AG04450 (cell line): ENCODE data around the gene RAB8A. TPM values are rescaled to one million over a fixed set of nuclear protein-coding genes. Genes with fewer than 3 reads are reported as not detected.

Source experiments
- CTCF ChIA-PET: fragments of 300-600, 350-600 bp; formaldehyde crosslinking; extraction: SDS; loops from one replicate; lab custom pipeline; 2022; ENCODE audit warnings: antibody characterized with exemption, inconsistent platforms; lab: Charles Lee
- POLR2A ChIA-PET: fragments of 350-600 bp; formaldehyde crosslinking; extraction: SDS; loops from one replicate; lab custom pipeline; 2021; ENCODE audit warnings: antibody characterized with exemption, inconsistent platforms; lab: Yijun Ruan, JAX
- DNase-seq: peaks from one replicate; pipeline ENCODE4 v3.0.0-alpha.2; 2011; ENCODE audit warnings: low read depth, low spot score
- H3K27ac ChIP-seq: one replicate; pipeline ENCODE4 v1.5.1; 2012; ENCODE audit warnings: low read depth, low read length, control low read depth
- H3K27me3 ChIP-seq: one replicate; pipeline ENCODE4 v1.6.0; 2012; ENCODE audit warnings: low read length; ENCODE audit not compliant: control insufficient read depth, insufficient read depth
- H3K4me3 ChIP-seq: 2 replicates; pipeline ENCODE4 v1.5.1; 2011; ENCODE audit warnings: mild to moderate bottlenecking, low read depth, low read length, control low read depth
- H3K9me3 ChIP-seq: 2 replicates; pipeline ENCODE4 v1.5.1; 2012; ENCODE audit warnings: low read length; ENCODE audit not compliant: control insufficient read depth, insufficient read depth
- CTCF ChIP-seq: IDR thresholded peaks from 2 replicates; pipeline ENCODE4 v1.5.1; 2011; ENCODE audit warnings: low read depth, low read length, control low read depth, inconsistent platforms
- polyA plus RNA-seq: library from polyadenylated mRNA; depleted of rRNA; stranded (reverse); fragments of >200 nt; gene quantifications from 2 replicates; pipeline ENCODE4 v1.2.3, GENCODE V29; 2011

Gene RAB8A
- polyA plus RNA-seq, 1 experiment: 109 TPM

GRCh38 chr19:16164222-16164890 is 52.7 kb downstream of the RAB8A start:
- no peak for TF ChIP-seq CTCF

DNA sequence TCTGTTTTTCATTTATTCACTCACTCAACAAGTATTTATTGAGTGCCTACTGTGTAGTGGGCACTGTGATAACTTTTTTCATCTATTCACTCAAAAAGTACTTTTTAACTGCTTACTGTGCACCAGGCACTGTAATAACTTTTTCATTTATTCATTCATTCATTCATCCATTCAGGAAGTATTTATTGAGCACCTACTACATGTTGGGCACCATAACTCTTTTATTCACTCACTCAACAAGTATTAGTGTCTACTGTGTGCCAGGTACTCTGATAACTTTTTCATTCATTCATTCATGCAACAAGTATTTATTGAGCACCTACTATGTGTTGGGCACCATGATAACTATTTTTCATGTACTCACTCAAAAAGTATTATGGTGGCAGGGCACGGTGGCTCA is 54.7 kb downstream of the RAB8A start:
- Histone ChIP-seq H3K9me3 (peaks cover 4% of the 10 kb centered on the region; the same call in 1 of the 2 replicates), H3K4me3 (no peak overlapping the region), H3K27ac (no peak overlapping the region), H3K27me3 (peaks cover 2% of the 10 kb centered on the region)
- POLR2A ChIA-PET: no interaction called here
- DNase-seq: no peak
- TF ChIP-seq CTCF: no peak
- CTCF ChIA-PET: no interaction called here

More at GRCh38 chr19:16164222-16164890, 52.7 kb downstream of the RAB8A start:
- POLR2A ChIA-PET: no interaction called here
- Histone ChIP-seq H3K9me3 (peaks cover 4% of the 10 kb centered on the region; the same call in 1 of the 2 replicates), H3K27ac (no peak overlapping the region), H3K4me3 (no peak overlapping the region), H3K27me3 (no peaks in the 10 kb centered on the region)
- DNase-seq: no peak
- CTCF ChIA-PET: no interaction called here

- no peak for TF ChIP-seq CTCF
- ChIA-PET CTCF (no interaction called here), POLR2A (no interaction called here)
- H3K27me3 ChIP-seq: peaks cover 2% of the 10 kb centered on the region
- no peak overlapping the region for H3K4me3 ChIP-seq
- H3K27ac ChIP-seq: no peak overlapping the region
- peaks cover 4% of the 10 kb centered on the region; the same call in 1 of the 2 replicates for H3K9me3 ChIP-seq
- no peak for DNase-seq
These were observed 55.4 kb downstream of the RAB8A start for GRCh38 chr19:16167055-16167454.

DNA sequence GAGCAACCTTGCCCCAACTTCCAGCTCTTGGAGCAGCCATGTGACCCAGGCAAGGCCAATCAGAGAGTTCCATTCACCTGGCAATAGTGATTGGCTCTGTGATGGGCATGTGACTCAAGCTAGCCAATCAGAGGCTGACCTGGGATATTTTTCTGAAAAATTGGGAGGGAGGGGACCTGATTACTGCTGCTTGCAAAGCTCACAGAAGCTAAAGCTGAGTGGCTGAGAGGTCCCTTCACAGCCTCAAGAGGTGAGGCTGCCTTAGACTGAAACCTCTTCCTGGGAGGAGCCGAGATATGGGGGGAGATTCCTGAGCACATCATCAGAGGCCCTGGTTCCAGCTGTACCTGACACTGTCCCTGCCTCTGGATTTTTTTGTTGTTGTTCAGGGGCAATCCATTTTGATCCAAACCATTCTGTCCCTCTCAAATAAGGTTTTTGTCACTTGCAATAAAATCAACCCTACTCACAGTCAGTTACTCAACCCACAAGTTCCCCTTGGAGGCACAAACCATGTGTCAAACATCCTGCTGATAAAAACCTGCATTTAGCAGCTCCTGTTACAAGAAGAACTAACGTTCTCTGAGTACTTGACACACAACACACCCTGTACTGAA is 56.9 kb downstream of the RAB8A start:
- Histone ChIP-seq H3K27ac (no peak overlapping the region), H3K4me3 (no peak overlapping the region), H3K27me3 (peaks cover 2% of the 10 kb centered on the region), H3K9me3 (peaks cover 4% of the 10 kb centered on the region; the same call in 1 of the 2 replicates)
- ChIA-PET CTCF (no interaction called here), POLR2A (no interaction called here)
- no peak for DNase-seq
- no peak for TF ChIP-seq CTCF

- Histone ChIP-seq H3K27ac (no peak overlapping the region), H3K27me3 (peaks cover 2% of the 10 kb centered on the region), H3K9me3 (peaks cover 7% of the 10 kb centered on the region; the same call in 1 of the 2 replicates), H3K4me3 (no peak overlapping the region)
- no peak for TF ChIP-seq CTCF
- ChIA-PET CTCF (no interaction called here), POLR2A (no interaction called here)
- no peak for DNase-seq
These were observed 58.4 kb downstream of the RAB8A start for GRCh38 chr19:16170134-16170533.
